Muscle layer of colon (tissue), 2 donors: Measurements from ENCODE around the gene FAM181A.

ENCODE experiments used
- H3K27ac ChIP-seq: one replicate; pipeline ENCODE4 v1.7.0; 2013; ENCODE audit warnings: low read depth, mild to moderate bottlenecking, low read length, moderate library complexity
- H3K27me3 ChIP-seq, 2 donors: one replicate each; pipeline ENCODE4 v1.7.0; 2013; ENCODE audit warnings: low read length in 2 of 2, mild to moderate bottlenecking in 2 of 2; ENCODE audit not compliant: insufficient read depth in 2 of 2, control insufficient read depth in 1 of 2
- H3K36me3 ChIP-seq: one replicate; pipeline ENCODE4 v1.7.0; 2013; ENCODE audit warnings: mild to moderate bottlenecking, low read length; ENCODE audit not compliant: insufficient read depth
- H3K4me1 ChIP-seq: one replicate; pipeline ENCODE4 v1.7.0; 2013; ENCODE audit warnings: mild to moderate bottlenecking, low read length; ENCODE audit not compliant: insufficient read depth
- H3K4me3 ChIP-seq, 2 donors: one replicate each; pipeline ENCODE4 v1.7.0; 2013; ENCODE audit warnings: low read length in 2 of 2, low read depth in 1 of 2, mild to moderate bottlenecking in 1 of 2, moderate library complexity in 1 of 2
- H3K9ac ChIP-seq: one replicate; pipeline ENCODE4 v1.7.0; 2013; ENCODE audit warnings: low read length
- H3K9me3 ChIP-seq: one replicate; pipeline ENCODE4 v1.7.0; 2013; ENCODE audit warnings: mild to moderate bottlenecking, low read length
- donor health status: abdominal sarcoma.
- donor health status: Adenocarcinoma of cecum.

FAM181A gene

DNA sequence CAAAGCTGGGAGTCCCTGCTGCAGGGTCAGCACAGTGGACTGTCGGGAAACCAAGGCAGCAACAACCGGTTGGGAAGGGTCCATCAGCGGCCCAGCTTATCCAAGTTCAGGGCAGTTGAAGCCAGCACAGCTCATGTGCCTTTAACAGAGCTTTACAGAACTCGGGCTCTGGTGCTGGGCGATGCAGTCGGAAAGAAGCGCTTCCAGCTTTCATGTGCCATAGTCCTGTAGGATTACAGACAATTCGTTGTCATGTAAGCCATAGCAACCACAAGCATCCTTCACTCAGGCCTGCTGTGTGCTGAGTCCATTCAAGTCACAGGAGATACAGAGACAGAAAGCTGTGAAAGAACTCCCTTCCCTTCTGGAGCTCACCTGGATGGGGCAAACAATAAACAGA is 3.5 kb upstream of the FAM181A start:
- no peak overlapping the region for H3K27ac ChIP-seq
- no peaks in the 10 kb centered on the region for H3K27me3 ChIP-seq
- H3K9me3 ChIP-seq: no peaks in the 10 kb centered on the region
- no peak overlapping the region for H3K4me3 ChIP-seq
- H3K4me1 ChIP-seq: no peaks in the 10 kb centered on the region
- no peak overlapping the region for H3K9ac ChIP-seq
- H3K36me3 ChIP-seq: no peaks in the 10 kb centered on the region

DNA sequence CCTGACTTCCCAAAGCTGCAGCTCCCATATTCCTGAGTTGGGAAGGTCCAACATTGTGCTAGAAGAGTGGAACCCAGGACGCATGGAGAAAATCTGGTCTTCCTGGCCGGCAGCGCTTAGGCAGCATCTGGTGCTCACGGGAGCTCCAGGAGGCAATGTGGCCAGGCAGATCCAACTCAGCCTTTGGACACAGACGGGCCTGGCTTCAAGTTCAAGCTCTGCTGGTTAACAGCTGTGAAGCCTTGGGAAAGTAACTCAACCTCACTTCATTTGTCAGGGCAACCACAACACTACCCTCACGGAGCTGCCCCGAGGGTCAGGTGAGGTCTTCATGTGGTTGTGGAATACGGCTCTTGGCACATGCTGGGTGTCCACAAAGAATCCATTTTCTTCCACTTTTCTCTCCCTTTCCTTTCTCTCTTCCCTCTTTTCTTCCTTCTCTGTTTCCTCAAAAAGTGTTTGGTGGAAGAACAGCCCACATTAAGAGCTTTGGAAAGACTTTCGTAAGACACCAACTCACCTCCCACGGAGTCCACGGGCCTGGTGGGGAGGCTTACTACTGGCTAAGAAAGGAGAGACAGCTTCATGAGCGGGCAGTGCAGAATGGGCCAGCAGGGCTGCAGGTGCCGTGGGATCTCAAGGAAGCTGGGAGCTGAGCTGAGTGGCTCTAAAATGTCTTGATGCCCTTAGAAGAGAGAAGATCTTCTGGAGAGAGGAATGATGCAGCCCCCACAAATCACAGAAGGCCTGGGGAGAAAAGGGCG is 2.4 kb upstream of the FAM181A start:
- Histone ChIP-seq H3K4me1 (no peaks in the 10 kb centered on the region), H3K36me3 (no peaks in the 10 kb centered on the region), H3K9me3 (no peaks in the 10 kb centered on the region), H3K27me3 (no peaks in the 10 kb centered on the region), H3K9ac (no peak overlapping the region), H3K4me3 (no peak overlapping the region), H3K27ac (no peak overlapping the region)

- H3K4me3 ChIP-seq: no peak overlapping the region
- no peaks in the 10 kb centered on the region for H3K9me3 ChIP-seq
Measured at GRCh38 chr14:93925374-93925895, 1.7 kb upstream of the FAM181A start.

DNA sequence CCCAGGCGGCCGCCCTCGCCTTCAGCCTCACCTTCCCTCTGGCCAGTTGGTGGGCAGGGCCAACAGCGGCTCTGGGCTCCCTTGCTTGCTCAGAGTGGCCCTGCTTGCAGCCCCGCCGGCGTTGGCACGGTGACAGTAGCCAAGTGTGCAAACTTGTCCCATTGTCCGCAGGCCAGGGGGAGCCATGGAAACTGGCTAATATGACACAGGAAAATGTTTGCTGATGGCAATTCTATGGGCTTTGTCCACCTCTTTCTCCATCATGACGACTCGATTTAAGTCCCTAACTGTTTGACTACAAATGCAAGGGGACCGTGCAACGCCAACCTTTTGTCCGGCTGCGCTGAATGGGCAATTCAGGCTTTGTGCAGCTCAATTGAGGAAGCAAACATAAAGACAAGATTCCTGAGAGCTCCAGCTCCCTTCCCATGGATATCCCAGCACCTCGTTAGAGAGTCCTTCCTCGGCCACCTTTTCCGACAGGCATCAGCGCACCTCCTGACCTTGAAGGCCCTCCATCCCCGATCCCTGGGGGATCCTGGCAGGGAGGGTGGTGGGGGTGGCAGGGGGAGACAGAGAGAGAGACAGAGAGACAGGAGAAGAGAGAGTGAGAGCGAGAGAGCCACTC is 785 bp upstream of the FAM181A start:
- peaks cover 9% of the 10 kb centered on the region for H3K36me3 ChIP-seq
- H3K27me3 ChIP-seq: no peaks in the 10 kb centered on the region
- H3K9ac ChIP-seq: no peak overlapping the region
- H3K27ac ChIP-seq: no peak overlapping the region
- H3K9me3 ChIP-seq: no peaks in the 10 kb centered on the region
- no peak overlapping the region for H3K4me3 ChIP-seq
- H3K4me1 ChIP-seq: no peaks in the 10 kb centered on the region

More at GRCh38 chr14:93925374-93925895, 1.7 kb upstream of the FAM181A start:
- no peak overlapping the region for H3K27ac ChIP-seq
- no peak overlapping the region for H3K9ac ChIP-seq
- H3K36me3 ChIP-seq: no peaks in the 10 kb centered on the region
- H3K27me3 ChIP-seq: no peaks in the 10 kb centered on the region
- no peaks in the 10 kb centered on the region for H3K4me1 ChIP-seq

DNA sequence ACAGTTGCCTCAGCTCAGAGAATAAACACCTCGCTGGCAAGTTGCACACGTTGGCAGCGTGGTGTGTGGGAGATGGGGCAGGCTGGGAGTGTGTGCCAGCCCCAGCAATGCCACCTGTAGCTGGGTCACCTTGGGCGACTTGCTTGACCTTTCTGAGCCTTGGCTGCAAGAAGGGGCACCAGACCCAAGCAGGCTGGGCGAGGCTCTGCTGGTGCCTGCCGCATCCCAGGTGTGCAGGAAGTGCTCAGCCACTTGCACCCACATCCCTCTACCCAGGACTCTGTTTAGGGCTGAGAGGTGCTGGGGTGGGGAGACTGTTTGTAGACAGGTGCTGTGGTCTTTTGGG is 629 bp downstream of the FAM181A start:
- peaks cover 21% of the 10 kb centered on the region for H3K36me3 ChIP-seq
- H3K27ac ChIP-seq: no peak overlapping the region
- no peak overlapping the region for H3K9ac ChIP-seq
- H3K4me1 ChIP-seq: no peaks in the 10 kb centered on the region
- H3K9me3 ChIP-seq: no peaks in the 10 kb centered on the region
- no peak overlapping the region for H3K4me3 ChIP-seq
- H3K27me3 ChIP-seq: no peaks in the 10 kb centered on the region

GRCh38 chr14:93928184-93929047 is 1.3 kb downstream of the FAM181A start:
- H3K9me3 ChIP-seq: no peaks in the 10 kb centered on the region
- no peak overlapping the region for H3K4me3 ChIP-seq
- H3K9ac ChIP-seq: no peak overlapping the region
- H3K27ac ChIP-seq: no peak overlapping the region
- no peaks in the 10 kb centered on the region for H3K4me1 ChIP-seq
- H3K27me3 ChIP-seq: no peaks in the 10 kb centered on the region
- peaks cover 28% of the 10 kb centered on the region for H3K36me3 ChIP-seq

DNA sequence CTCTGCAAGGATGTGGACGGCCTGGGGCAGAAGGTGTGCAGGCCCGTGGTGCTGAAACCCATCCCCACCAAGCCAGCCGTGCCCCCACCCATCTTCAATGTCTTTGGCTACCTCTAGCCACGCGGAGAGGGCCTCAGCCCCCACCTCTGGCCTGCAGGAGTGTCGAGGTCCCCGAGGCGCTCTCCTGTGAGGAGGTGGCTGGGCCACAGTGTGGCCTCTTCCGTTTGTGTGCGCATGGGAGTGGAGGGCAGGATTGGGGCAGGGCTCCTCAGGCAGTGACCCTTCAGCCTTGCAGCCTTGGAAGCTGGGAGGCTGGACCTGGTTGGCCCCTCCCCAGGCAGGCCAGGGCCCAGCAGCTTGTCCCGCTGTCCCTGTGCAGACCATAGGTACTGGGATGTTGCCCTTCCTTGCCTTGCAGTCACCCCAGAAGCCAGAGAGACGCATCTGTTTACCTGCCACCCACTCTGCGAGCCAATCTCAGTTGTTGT is 1.9 kb downstream of the FAM181A start:
- H3K27me3 ChIP-seq: no peaks in the 10 kb centered on the region
- H3K9me3 ChIP-seq: no peaks in the 10 kb centered on the region
- H3K27ac ChIP-seq: no peak overlapping the region
- H3K36me3 ChIP-seq: peaks cover 34% of the 10 kb centered on the region
- no peak overlapping the region for H3K9ac ChIP-seq
- H3K4me3 ChIP-seq: no peak overlapping the region
- no peaks in the 10 kb centered on the region for H3K4me1 ChIP-seq

- no peak overlapping the region for H3K4me3 ChIP-seq
- H3K9me3 ChIP-seq: no peaks in the 10 kb centered on the region
- no peak overlapping the region for H3K27ac ChIP-seq
- H3K36me3 ChIP-seq: peaks cover 40% of the 10 kb centered on the region
- H3K9ac ChIP-seq: no peak overlapping the region
- no peaks in the 10 kb centered on the region for H3K27me3 ChIP-seq
- no peaks in the 10 kb centered on the region for H3K4me1 ChIP-seq
Measured at GRCh38 chr14:93929657-93930056, 2.5 kb downstream of the FAM181A start.

DNA sequence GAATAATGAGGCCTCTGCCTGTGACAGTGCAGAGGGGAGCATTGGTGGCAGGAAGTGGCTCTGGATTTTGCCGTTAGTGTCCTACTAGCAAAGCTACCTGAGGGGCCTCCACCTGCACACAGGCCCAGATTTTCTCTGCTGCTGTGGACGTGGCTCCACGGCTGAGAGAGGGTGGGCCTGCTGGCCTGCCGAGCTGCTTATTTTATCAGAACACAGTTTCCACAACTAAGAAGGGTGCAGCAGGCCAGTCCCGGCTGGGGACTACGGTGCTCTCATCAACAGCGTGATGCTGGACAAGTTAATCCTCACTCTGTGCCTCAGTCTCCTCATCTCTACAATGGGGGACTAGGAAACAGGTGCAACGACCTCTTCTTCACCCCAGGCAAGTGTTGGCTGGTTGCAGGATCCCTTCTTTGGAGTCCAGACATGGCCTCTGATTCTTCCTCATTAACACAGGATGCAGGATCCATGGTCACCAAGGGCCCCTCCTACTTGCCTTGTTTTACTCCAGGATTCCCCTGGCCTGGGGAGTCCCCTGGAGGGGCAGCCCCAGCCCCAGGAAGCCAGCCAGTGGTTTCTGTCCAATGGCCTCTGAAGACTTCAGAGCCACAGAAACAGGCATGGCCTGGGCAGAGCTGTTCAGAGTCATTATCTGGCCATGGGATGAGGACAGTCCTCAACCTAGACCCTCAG is 3.3 kb downstream of the FAM181A start:
- H3K36me3 ChIP-seq: peaks cover 48% of the 10 kb centered on the region
- no peaks in the 10 kb centered on the region for H3K9me3 ChIP-seq
- no peaks in the 10 kb centered on the region for H3K27me3 ChIP-seq
- no peaks in the 10 kb centered on the region for H3K4me1 ChIP-seq
- H3K27ac ChIP-seq: no peak overlapping the region
- no peak overlapping the region for H3K9ac ChIP-seq
- no peak overlapping the region for H3K4me3 ChIP-seq

- Histone ChIP-seq H3K9me3 (no peaks in the 10 kb centered on the region), H3K27ac (no peak overlapping the region), H3K4me1 (no peaks in the 10 kb centered on the region), H3K27me3 (no peaks in the 10 kb centered on the region), H3K36me3 (peaks cover 53% of the 10 kb centered on the region), H3K9ac (no peak overlapping the region), H3K4me3 (no peak overlapping the region)
Measured at GRCh38 chr14:93930989-93931307, 3.8 kb downstream of the FAM181A start.

DNA sequence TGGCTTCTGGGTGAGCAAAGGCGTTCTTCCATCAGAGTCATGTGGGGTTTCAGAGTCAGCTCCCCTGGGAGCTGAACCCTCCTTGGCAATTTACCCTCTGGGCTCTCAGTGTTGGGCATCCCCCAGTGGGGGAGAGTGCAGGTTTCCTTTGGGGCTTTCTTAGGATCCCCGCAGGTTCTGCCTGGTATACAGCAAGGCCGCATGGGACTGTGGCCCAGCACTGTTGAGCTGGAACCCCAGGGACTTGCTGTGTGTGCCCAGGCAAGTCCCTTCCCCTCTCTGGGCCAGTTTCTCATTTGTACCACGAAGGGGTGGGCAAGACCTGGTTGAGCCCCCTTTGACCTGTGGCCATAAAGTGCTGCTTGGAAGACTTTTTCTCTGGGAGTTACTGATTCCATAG is 5.5 kb downstream of the FAM181A start:
- Histone ChIP-seq H3K27ac (no peak overlapping the region), H3K36me3 (peaks cover 70% of the 10 kb centered on the region), H3K4me1 (no peaks in the 10 kb centered on the region), H3K27me3 (no peaks in the 10 kb centered on the region), H3K4me3 (no peak overlapping the region), H3K9me3 (no peaks in the 10 kb centered on the region), H3K9ac (no peak overlapping the region)
